Measurements from ENCODE around the gene GDPD5.

- TF ChIP-seq, protein P1, sequence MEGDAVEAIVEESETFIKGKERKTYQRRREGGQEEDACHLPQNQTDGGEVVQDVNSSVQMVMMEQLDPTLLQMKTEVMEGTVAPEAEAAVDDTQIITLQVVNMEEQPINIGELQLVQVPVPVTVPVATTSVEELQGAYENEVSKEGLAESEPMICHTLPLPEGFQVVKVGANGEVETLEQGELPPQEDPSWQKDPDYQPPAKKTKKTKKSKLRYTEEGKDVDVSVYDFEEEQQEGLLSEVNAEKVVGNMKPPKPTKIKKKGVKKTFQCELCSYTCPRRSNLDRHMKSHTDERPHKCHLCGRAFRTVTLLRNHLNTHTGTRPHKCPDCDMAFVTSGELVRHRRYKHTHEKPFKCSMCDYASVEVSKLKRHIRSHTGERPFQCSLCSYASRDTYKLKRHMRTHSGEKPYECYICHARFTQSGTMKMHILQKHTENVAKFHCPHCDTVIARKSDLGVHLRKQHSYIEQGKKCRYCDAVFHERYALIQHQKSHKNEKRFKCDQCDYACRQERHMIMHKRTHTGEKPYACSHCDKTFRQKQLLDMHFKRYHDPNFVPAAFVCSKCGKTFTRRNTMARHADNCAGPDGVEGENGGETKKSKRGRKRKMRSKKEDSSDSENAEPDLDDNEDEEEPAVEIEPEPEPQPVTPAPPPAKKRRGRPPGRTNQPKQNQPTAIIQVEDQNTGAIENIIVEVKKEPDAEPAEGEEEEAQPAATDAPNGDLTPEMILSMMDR (IDR thresholded peaks at IDR 0.05) = no peak
- TF ChIP-seq SREBF2 (IDR thresholded peaks at IDR 0.05) = no peak
- no peak for TF ChIP-seq BHLHE40 (IDR thresholded peaks at IDR 0.05; ENCODE audit: low read depth, low read length)
- TF ChIP-seq KDM1A (IDR thresholded peaks at IDR 0.05; ENCODE audit: low read depth) = no peak
- TF ChIP-seq, protein P2, sequence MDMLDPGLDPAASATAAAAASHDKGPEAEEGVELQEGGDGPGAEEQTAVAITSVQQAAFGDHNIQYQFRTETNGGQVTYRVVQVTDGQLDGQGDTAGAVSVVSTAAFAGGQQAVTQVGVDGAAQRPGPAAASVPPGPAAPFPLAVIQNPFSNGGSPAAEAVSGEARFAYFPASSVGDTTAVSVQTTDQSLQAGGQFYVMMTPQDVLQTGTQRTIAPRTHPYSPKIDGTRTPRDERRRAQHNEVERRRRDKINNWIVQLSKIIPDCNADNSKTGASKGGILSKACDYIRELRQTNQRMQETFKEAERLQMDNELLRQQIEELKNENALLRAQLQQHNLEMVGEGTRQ (IDR thresholded peaks at IDR 0.05) = no peak
- no peak for TF ChIP-seq ZFP36 (IDR thresholded peaks at IDR 0.05; ENCODE audit: borderline replicate concordance, partially characterized antibody)
- TF ChIP-seq, protein P3, sequence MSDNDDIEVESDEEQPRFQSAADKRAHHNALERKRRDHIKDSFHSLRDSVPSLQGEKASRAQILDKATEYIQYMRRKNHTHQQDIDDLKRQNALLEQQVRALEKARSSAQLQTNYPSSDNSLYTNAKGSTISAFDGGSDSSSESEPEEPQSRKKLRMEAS (IDR thresholded peaks at IDR 0.05) = no peak
These were observed 70.8 kb downstream of the GDPD5 start for GRCh38 chr11:75454987-75455386.
